ENCODE data around the gene VEPH1. TPM values are rescaled to one million over a fixed set of nuclear protein-coding genes. Genes with fewer than 3 reads are reported as not detected.
A peak's percentile ranks its signal among the peaks of the same experiment; 100 is the strongest.

Gene VEPH1
- total RNA-seq, 1 donor from 2014 or later, result 2.7 TPM

DNA sequence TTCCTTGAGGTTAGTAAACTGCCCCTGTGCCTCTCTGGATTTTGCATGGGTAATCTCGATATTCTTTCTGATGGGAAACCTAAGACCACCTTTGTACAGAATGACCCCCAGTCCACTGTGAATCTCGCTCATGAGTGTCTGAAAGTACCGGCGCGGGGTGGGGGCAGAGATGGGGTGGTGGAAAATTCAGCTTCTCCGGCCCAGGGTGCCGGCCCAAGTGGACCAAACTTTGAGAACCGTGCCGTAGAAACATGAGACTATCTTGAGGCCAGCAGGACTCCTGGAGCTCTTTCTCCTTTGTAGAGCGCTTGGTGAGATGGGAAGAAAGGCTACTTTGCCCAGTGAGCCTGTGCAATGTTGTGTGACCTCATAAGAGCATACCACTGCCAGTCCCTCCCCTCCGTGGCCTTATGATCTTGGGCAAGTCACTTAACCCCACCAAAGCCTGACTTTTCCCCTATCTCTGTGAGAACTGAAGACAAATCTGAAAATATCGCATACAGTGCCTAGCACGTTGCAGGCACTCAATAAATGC is 40.4 kb upstream of the VEPH1 start:
- Histone ChIP-seq H3K4me1 (peaks cover 22% of the 10 kb centered on the region), H3K27ac (peak overlapping the region; percentile 48), H3K4me3 (peak overlapping the region; percentile 41 to 52), H3K27me3 (no peaks in the 10 kb centered on the region), H3K9me3 (no peaks in the 10 kb centered on the region), H3K36me3 (no peaks in the 10 kb centered on the region)
- no peak for DNase-seq (ENCODE audit: extremely low spot score in 2 of 2)
- intact Hi-C loops (cut with DNase I), result no loop called here
- TF ChIP-seq POLR2A (IDR thresholded peaks at IDR 0.05) (no peak), POLR2AphosphoS5 (IDR thresholded peaks at IDR 0.05; ENCODE audit: insufficient read depth in 1 of 2, low read depth in 1 of 2) (no peak)
- TF ChIP-seq, protein P1, sequence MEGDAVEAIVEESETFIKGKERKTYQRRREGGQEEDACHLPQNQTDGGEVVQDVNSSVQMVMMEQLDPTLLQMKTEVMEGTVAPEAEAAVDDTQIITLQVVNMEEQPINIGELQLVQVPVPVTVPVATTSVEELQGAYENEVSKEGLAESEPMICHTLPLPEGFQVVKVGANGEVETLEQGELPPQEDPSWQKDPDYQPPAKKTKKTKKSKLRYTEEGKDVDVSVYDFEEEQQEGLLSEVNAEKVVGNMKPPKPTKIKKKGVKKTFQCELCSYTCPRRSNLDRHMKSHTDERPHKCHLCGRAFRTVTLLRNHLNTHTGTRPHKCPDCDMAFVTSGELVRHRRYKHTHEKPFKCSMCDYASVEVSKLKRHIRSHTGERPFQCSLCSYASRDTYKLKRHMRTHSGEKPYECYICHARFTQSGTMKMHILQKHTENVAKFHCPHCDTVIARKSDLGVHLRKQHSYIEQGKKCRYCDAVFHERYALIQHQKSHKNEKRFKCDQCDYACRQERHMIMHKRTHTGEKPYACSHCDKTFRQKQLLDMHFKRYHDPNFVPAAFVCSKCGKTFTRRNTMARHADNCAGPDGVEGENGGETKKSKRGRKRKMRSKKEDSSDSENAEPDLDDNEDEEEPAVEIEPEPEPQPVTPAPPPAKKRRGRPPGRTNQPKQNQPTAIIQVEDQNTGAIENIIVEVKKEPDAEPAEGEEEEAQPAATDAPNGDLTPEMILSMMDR (IDR thresholded peaks at IDR 0.05), result no peak

DNA sequence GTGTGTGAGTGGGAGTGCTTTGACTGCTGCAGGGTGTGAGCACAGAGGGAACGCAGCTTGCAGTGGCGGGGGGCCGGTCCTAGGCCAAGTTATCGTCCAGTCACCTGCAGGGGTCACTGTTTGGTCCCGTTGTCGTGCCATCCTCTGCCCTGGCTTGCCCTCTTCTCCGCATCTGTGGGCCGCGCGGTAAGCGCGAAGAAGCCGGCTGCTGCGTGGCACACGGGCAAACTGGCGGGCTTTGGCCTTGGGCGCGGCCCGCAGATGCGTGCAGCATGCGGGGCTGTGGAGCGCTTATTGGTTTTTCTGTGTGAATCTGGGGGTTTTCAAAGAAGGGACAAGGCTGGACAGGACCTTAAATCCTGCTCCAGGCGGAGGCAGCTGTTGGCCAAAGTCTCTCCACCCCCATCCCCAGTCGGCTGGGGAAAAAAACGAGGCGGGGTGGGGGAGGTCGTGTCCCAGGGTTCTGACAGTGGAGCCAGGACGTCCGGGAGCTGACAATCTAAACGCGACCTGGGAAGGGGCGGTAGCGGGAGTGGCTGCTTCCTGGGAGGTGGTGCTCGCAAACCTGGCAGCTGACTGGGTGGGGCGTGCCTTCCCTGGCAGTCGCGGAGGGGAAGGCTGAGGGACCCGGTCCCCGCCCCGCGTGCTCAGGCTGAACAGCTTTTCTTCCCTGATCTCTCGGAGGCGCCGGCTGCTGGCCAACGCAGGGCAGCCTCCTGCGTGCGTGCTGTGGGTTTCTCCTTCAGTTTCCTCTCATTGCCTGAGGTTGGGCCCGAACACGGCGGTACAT is 39.7 kb upstream of the VEPH1 start:
- no peak for TF ChIP-seq POLR2A (IDR thresholded peaks at IDR 0.05)
- peak in 1 of 2 donors; percentile 51 for TF ChIP-seq POLR2AphosphoS5 (IDR thresholded peaks at IDR 0.05; ENCODE audit: insufficient read depth in 1 of 2, low read depth in 1 of 2)
- Histone ChIP-seq H3K27ac (peak overlapping the region; percentile 48), H3K36me3 (no peaks in the 10 kb centered on the region), H3K27me3 (no peaks in the 10 kb centered on the region), H3K4me3 (peak overlapping the region; percentile 41 to 52), H3K9me3 (no peaks in the 10 kb centered on the region), H3K4me1 (peaks cover 22% of the 10 kb centered on the region)
- intact Hi-C loops (cut with DNase I), result no loop called here
- DNase-seq (ENCODE audit: extremely low spot score in 2 of 2), result no peak

DNA sequence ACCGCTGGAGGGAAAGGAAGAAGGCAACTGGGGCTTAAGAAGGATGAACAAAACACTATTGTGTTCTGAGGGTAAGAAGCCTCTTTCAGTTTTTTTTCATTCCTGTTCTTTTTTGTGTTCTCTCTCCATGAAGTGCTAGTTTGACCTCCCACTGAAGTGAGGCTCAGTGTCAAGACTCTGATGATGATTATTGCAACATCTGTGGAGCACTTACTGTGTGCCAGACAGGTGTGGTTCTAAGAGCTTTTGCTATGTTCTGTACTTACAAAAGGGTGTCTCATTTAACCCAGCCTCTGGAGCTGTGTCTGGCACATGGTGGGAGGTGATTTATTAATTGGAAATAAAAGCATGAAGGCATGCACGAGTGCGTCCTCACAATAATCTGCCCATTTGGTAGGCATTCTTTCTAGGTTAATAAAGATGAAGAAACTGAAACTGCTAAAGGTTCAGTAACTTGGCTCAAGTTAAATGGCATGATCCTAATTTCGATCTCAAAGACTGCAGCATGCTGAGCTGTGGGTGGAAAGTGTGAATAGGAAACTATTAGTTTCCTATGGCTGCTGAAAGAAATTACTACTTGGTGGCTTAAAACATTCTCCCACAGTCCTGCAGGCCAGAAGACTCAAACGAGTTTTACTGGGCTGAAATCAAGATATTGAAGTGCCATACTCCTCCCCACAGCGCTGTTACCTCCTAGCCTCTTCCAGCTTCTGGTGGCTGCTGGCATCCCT is 38.5 kb upstream of the VEPH1 start:
- no peak overlapping the region for H3K4me3 ChIP-seq

DNA sequence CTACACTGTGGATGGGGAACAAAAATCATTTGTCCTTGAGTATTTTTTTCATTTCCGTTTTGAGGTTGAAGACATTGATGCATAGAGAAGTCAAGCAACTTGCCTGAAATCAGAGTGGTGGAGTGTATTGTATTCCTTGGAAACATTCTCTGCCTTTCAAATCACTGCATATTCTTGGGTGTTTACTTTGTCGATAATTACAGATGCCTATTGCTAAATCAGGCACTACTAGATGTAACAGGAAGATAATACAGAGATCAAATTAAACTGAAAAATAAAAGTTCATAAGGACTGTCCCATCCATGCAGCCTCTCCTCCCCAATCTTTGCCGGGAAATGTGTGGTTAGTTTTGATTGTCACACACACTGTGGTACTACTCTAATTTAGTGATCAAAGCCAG is 37.4 kb upstream of the VEPH1 start:
- Histone ChIP-seq H3K27ac (no peak overlapping the region), H3K27me3 (no peaks in the 10 kb centered on the region), H3K9me3 (no peaks in the 10 kb centered on the region), H3K36me3 (no peaks in the 10 kb centered on the region), H3K4me1 (peaks cover 22% of the 10 kb centered on the region), H3K4me3 (no peak overlapping the region)
- TF ChIP-seq, protein P1 (IDR thresholded peaks at IDR 0.05), result no peak
- TF ChIP-seq POLR2AphosphoS5 (IDR thresholded peaks at IDR 0.05; ENCODE audit: insufficient read depth in 1 of 2, low read depth in 1 of 2) (no peak), POLR2A (IDR thresholded peaks at IDR 0.05) (no peak)
- no peak for DNase-seq (ENCODE audit: extremely low spot score in 2 of 2)
- intact Hi-C loops (cut with DNase I), result no loop called here

More for the DNA sequence above, 38.5 kb upstream of the VEPH1 start:
- TF ChIP-seq POLR2A (IDR thresholded peaks at IDR 0.05), result no peak
- TF ChIP-seq POLR2AphosphoS5 (IDR thresholded peaks at IDR 0.05; ENCODE audit: insufficient read depth in 1 of 2, low read depth in 1 of 2), result no peak
- TF ChIP-seq, protein P1 (IDR thresholded peaks at IDR 0.05), result no peak
- Histone ChIP-seq H3K27ac (no peak overlapping the region), H3K4me1 (peaks cover 22% of the 10 kb centered on the region), H3K36me3 (no peaks in the 10 kb centered on the region), H3K27me3 (no peaks in the 10 kb centered on the region), H3K9me3 (no peaks in the 10 kb centered on the region)
- DNase-seq (ENCODE audit: extremely low spot score in 2 of 2), result no peak
- intact Hi-C loops (cut with DNase I), result no loop called here

DNA sequence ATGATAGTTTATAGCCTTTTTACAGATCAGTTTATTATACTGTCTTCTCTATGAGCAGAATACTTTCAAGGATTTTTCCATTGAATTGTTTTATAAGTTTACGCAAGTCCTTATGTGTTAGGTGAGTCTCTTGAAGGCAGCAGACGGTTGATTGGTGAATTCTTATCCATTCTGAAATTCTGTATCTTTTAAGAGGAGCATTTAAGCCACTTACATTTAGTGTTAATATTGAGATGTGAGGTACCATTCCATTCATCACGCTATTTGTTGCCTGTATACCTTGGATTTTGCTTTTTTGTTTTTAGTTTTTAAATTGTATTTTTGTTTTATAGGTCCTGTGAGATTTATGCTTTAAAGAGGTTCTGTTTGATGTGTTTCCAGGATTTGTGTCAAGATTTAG is 32.5 kb upstream of the VEPH1 start:
- no peaks in the 10 kb centered on the region for H3K4me1 ChIP-seq
- intact Hi-C loops (cut with DNase I), result no loop called here
- H3K4me3 ChIP-seq, result no peak overlapping the region
- H3K36me3 ChIP-seq, result no peaks in the 10 kb centered on the region
- H3K27ac ChIP-seq, result no peak overlapping the region
- no peak for TF ChIP-seq POLR2AphosphoS5 (IDR thresholded peaks at IDR 0.05; ENCODE audit: insufficient read depth in 1 of 2, low read depth in 1 of 2)
- TF ChIP-seq POLR2A (IDR thresholded peaks at IDR 0.05), result no peak
- TF ChIP-seq, protein P1 (IDR thresholded peaks at IDR 0.05), result no peak
- H3K9me3 ChIP-seq, result no peaks in the 10 kb centered on the region
- no peak for DNase-seq (ENCODE audit: extremely low spot score in 2 of 2)
- no peaks in the 10 kb centered on the region for H3K27me3 ChIP-seq
